Measurements from ENCODE around the gene PCDH11Y. TPM values are rescaled to one million over a fixed set of nuclear protein-coding genes. Genes with fewer than 3 reads are reported as not detected.
"Not testable (repeated sequence)": the region's sequence is repeated elsewhere in the genome, so short reads cannot be mapped to it uniquely, and the experiment has no call there.

Gene PCDH11Y
- not detected for polyA plus RNA-seq (2013)

- POLR2A ChIA-PET; H3K9me3 ChIP-seq (ENCODE audit: control extremely low read depth in 1 of 5, control insufficient read depth in 4 of 5, insufficient read depth in 2 of 5, low read depth in 1 of 5, low read length in 4 of 5); H3K4me1 ChIP-seq (ENCODE audit: control extremely low read depth in 1 of 4, control insufficient read depth in 4 of 4, insufficient read depth in 4 of 4, low read length in 3 of 4); H3K27ac ChIP-seq (ENCODE audit: insufficient read depth in 1 of 2, low read depth in 1 of 2, low read length in 2 of 2, poor library complexity in 1 of 2, severe bottlenecking in 2 of 2); CTCF ChIA-PET; H3K36me3 ChIP-seq (ENCODE audit: control insufficient read depth in 4 of 4, insufficient read depth in 4 of 4, low read length in 3 of 4); H3K4me3 ChIP-seq (ENCODE audit: control insufficient read depth in 1 of 7, extremely low read depth in 1 of 7, insufficient read depth in 4 of 7, low read depth in 2 of 7, low read length in 6 of 7): not testable (repeated sequence)
- DNase-seq, result peak in 1 of 3 donors; percentile 46
- no CpG with 5 or more reads among the region's 21 CpGs for WGBS (ENCODE audit: insufficient coverage)
- H3K27me3 ChIP-seq (replicated peaks in 2 of 5; ENCODE audit: control insufficient read depth in 4 of 5, insufficient read depth in 5 of 5, low read length in 4 of 5), result peaks cover 0 to 16% (median 0%) of the 10 kb centered on the region in 5 experiments
These were observed at the start of gene PCDH11Y for GRCh38 chrY:5000057-5000456. TSS of gene PCDH11Y (plus strand) at chrY:5000296. CDS start at chrY:5057100, 56,804 bp downstream.

- H3K4me1 ChIP-seq (ENCODE audit: control extremely low read depth in 1 of 4, control insufficient read depth in 4 of 4, insufficient read depth in 4 of 4, low read length in 3 of 4); H3K27ac ChIP-seq (ENCODE audit: insufficient read depth in 1 of 2, low read depth in 1 of 2, low read length in 2 of 2, poor library complexity in 1 of 2, severe bottlenecking in 2 of 2); H3K4me3 ChIP-seq (ENCODE audit: control insufficient read depth in 1 of 7, extremely low read depth in 1 of 7, insufficient read depth in 4 of 7, low read depth in 2 of 7, low read length in 6 of 7); DNase-seq; POLR2A ChIA-PET; CTCF ChIA-PET; H3K27me3 ChIP-seq (replicated peaks in 2 of 5; ENCODE audit: control insufficient read depth in 4 of 5, insufficient read depth in 5 of 5, low read length in 4 of 5); H3K9me3 ChIP-seq (ENCODE audit: control extremely low read depth in 1 of 5, control insufficient read depth in 4 of 5, insufficient read depth in 2 of 5, low read depth in 1 of 5, low read length in 4 of 5); H3K36me3 ChIP-seq (ENCODE audit: control insufficient read depth in 4 of 4, insufficient read depth in 4 of 4, low read length in 3 of 4): not testable (repeated sequence)
- WGBS (ENCODE audit: insufficient coverage), result no CpG with 5 or more reads among the region's 4 CpGs
These were observed 32.2 kb upstream of the PCDH11Y start for GRCh38 chrY:4967894-4968293.

- H3K9me3 ChIP-seq (ENCODE audit: control extremely low read depth in 1 of 5, control insufficient read depth in 4 of 5, insufficient read depth in 2 of 5, low read depth in 1 of 5, low read length in 4 of 5); POLR2A ChIA-PET; DNase-seq; H3K27me3 ChIP-seq (replicated peaks in 2 of 5; ENCODE audit: control insufficient read depth in 4 of 5, insufficient read depth in 5 of 5, low read length in 4 of 5); H3K36me3 ChIP-seq (ENCODE audit: control insufficient read depth in 4 of 4, insufficient read depth in 4 of 4, low read length in 3 of 4); H3K4me1 ChIP-seq (ENCODE audit: control extremely low read depth in 1 of 4, control insufficient read depth in 4 of 4, insufficient read depth in 4 of 4, low read length in 3 of 4); CTCF ChIA-PET; H3K27ac ChIP-seq (ENCODE audit: insufficient read depth in 1 of 2, low read depth in 1 of 2, low read length in 2 of 2, poor library complexity in 1 of 2, severe bottlenecking in 2 of 2): not testable (repeated sequence)
- H3K4me3 ChIP-seq (ENCODE audit: control insufficient read depth in 1 of 7, extremely low read depth in 1 of 7, insufficient read depth in 4 of 7, low read depth in 2 of 7, low read length in 6 of 7), result peak overlapping the region in 1 of 7 experiments; percentile 52
- WGBS (ENCODE audit: insufficient coverage), result no CpG with 5 or more reads among the region's 8 CpGs
These were observed 8.2 kb upstream of the PCDH11Y start for GRCh38 chrY:4991743-4992400.

- H3K27ac ChIP-seq (ENCODE audit: insufficient read depth in 1 of 2, low read depth in 1 of 2, low read length in 2 of 2, poor library complexity in 1 of 2, severe bottlenecking in 2 of 2); POLR2A ChIA-PET; H3K9me3 ChIP-seq (ENCODE audit: control extremely low read depth in 1 of 5, control insufficient read depth in 4 of 5, insufficient read depth in 2 of 5, low read depth in 1 of 5, low read length in 4 of 5); H3K36me3 ChIP-seq (ENCODE audit: control insufficient read depth in 4 of 4, insufficient read depth in 4 of 4, low read length in 3 of 4); H3K4me1 ChIP-seq (ENCODE audit: control extremely low read depth in 1 of 4, control insufficient read depth in 4 of 4, insufficient read depth in 4 of 4, low read length in 3 of 4); H3K27me3 ChIP-seq (replicated peaks in 2 of 5; ENCODE audit: control insufficient read depth in 4 of 5, insufficient read depth in 5 of 5, low read length in 4 of 5); H3K4me3 ChIP-seq (ENCODE audit: control insufficient read depth in 1 of 7, extremely low read depth in 1 of 7, insufficient read depth in 4 of 7, low read depth in 2 of 7, low read length in 6 of 7); CTCF ChIA-PET; DNase-seq: not testable (repeated sequence)
- no CpG with 5 or more reads among the region's 5 CpGs for WGBS (ENCODE audit: insufficient coverage)
These were observed 5.2 kb upstream of the PCDH11Y start for GRCh38 chrY:4994892-4995291.

GRCh38 chrY:5002476-5003184 is 2.5 kb downstream of the PCDH11Y start:
- H3K27me3 ChIP-seq (replicated peaks in 2 of 5; ENCODE audit: control insufficient read depth in 4 of 5, insufficient read depth in 5 of 5, low read length in 4 of 5), result peaks cover 0 to 16% (median 0%) of the 10 kb centered on the region in 5 experiments
- DNase-seq; H3K27ac ChIP-seq (ENCODE audit: insufficient read depth in 1 of 2, low read depth in 1 of 2, low read length in 2 of 2, poor library complexity in 1 of 2, severe bottlenecking in 2 of 2); H3K36me3 ChIP-seq (ENCODE audit: control insufficient read depth in 4 of 4, insufficient read depth in 4 of 4, low read length in 3 of 4); POLR2A ChIA-PET; H3K4me3 ChIP-seq (ENCODE audit: control insufficient read depth in 1 of 7, extremely low read depth in 1 of 7, insufficient read depth in 4 of 7, low read depth in 2 of 7, low read length in 6 of 7); H3K4me1 ChIP-seq (ENCODE audit: control extremely low read depth in 1 of 4, control insufficient read depth in 4 of 4, insufficient read depth in 4 of 4, low read length in 3 of 4); CTCF ChIA-PET; H3K9me3 ChIP-seq (ENCODE audit: control extremely low read depth in 1 of 5, control insufficient read depth in 4 of 5, insufficient read depth in 2 of 5, low read depth in 1 of 5, low read length in 4 of 5): not testable (repeated sequence)
- WGBS (ENCODE audit: insufficient coverage), result no CpG with 5 or more reads among the region's 55 CpGs

- POLR2A ChIA-PET; H3K36me3 ChIP-seq (ENCODE audit: control insufficient read depth in 4 of 4, insufficient read depth in 4 of 4, low read length in 3 of 4); H3K27ac ChIP-seq (ENCODE audit: insufficient read depth in 1 of 2, low read depth in 1 of 2, low read length in 2 of 2, poor library complexity in 1 of 2, severe bottlenecking in 2 of 2); H3K4me3 ChIP-seq (ENCODE audit: control insufficient read depth in 1 of 7, extremely low read depth in 1 of 7, insufficient read depth in 4 of 7, low read depth in 2 of 7, low read length in 6 of 7); CTCF ChIA-PET; H3K27me3 ChIP-seq (replicated peaks in 2 of 5; ENCODE audit: control insufficient read depth in 4 of 5, insufficient read depth in 5 of 5, low read length in 4 of 5); H3K4me1 ChIP-seq (ENCODE audit: control extremely low read depth in 1 of 4, control insufficient read depth in 4 of 4, insufficient read depth in 4 of 4, low read length in 3 of 4); H3K9me3 ChIP-seq (ENCODE audit: control extremely low read depth in 1 of 5, control insufficient read depth in 4 of 5, insufficient read depth in 2 of 5, low read depth in 1 of 5, low read length in 4 of 5); DNase-seq: not testable (repeated sequence)
These were observed 39.0 kb downstream of the PCDH11Y start for GRCh38 chrY:5038972-5039523.

GRCh38 chrY:5083017-5083416 is 82.9 kb downstream of the PCDH11Y start:
- H3K4me1 ChIP-seq (ENCODE audit: control extremely low read depth in 1 of 4, control insufficient read depth in 4 of 4, insufficient read depth in 4 of 4, low read length in 3 of 4); POLR2A ChIA-PET; CTCF ChIA-PET; H3K9me3 ChIP-seq (ENCODE audit: control extremely low read depth in 1 of 5, control insufficient read depth in 4 of 5, insufficient read depth in 2 of 5, low read depth in 1 of 5, low read length in 4 of 5); H3K27ac ChIP-seq (ENCODE audit: insufficient read depth in 1 of 2, low read depth in 1 of 2, low read length in 2 of 2, poor library complexity in 1 of 2, severe bottlenecking in 2 of 2); H3K4me3 ChIP-seq (ENCODE audit: control insufficient read depth in 1 of 7, extremely low read depth in 1 of 7, insufficient read depth in 4 of 7, low read depth in 2 of 7, low read length in 6 of 7); H3K36me3 ChIP-seq (ENCODE audit: control insufficient read depth in 4 of 4, insufficient read depth in 4 of 4, low read length in 3 of 4); H3K27me3 ChIP-seq (replicated peaks in 2 of 5; ENCODE audit: control insufficient read depth in 4 of 5, insufficient read depth in 5 of 5, low read length in 4 of 5); DNase-seq: not testable (repeated sequence)
- WGBS (ENCODE audit: insufficient coverage), result no CpG with 5 or more reads among the region's 3 CpGs
